ENCODE measurements around the gene RBAK. TPM values are rescaled to one million over a fixed set of nuclear protein-coding genes. Genes with fewer than 3 reads are reported as not detected.
"Not testable (repeated sequence)": the region's sequence is repeated elsewhere in the genome, so short reads cannot be mapped to it uniquely, and the experiment has no call there.

Gene RBAK
- total RNA-seq, 6 donors from 2014 or later: 5.3 to 18.5 (median 8.9) TPM

- DNase-seq: no peak
- Histone ChIP-seq H3K27ac (no peak overlapping the region), H3K27me3 (no peaks in the 10 kb centered on the region), H3K36me3 (peaks cover 39 to 68% (median 60%) of the 10 kb centered on the region in 4 donors), H3K4me3 (no peak overlapping the region), H3K4me1 (no peaks in the 10 kb centered on the region), H3K9me3 (peaks cover 90 to 97% (median 91%) of the 10 kb centered on the region in 4 donors)
- TF ChIP-seq POLR2A (IDR thresholded peaks at IDR 0.05) (no peak), POLR2AphosphoS5 (IDR thresholded peaks at IDR 0.05) (no peak), EP300 (IDR thresholded peaks at IDR 0.05) (no peak), CTCF (IDR thresholded peaks at IDR 0.05) (no peak)
- ATAC-seq (ENCODE audit: low FRiP score in 2 of 2): no peak
- WGBS, 2 donors: 97 to 98% methylated on average over 2 of the region's 2 CpGs
Observed at GRCh38 chr7:5063698-5064097, 18.0 kb downstream of the RBAK start.

DNA sequence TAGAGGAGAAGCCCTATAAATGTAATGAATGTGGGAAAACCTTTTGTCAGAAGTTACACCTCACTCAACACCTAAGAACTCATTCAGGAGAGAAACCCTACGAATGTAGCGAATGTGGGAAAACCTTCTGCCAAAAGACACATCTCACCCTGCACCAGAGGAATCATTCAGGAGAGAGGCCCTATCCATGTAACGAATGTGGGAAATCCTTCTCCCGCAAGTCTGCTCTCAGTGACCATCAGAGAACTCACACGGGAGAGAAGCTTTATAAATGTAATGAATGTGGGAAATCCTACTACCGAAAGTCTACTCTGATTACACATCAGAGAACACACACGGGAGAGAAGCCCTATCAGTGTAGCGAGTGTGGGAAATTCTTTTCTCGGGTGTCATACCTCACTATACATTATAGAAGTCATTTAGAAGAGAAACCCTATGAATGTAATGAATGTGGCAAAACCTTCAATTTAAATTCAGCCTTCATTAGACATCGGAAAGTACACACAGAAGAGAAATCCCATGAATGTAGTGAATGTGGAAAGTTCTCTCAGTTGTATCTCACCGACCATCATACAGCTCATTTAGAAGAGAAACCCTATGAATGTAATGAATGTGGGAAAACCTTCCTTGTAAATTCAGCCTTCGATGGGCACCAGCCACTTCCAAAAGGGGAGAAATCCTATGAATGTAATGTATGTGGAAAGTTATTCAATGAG is 18.9 kb downstream of the RBAK start:
- TF ChIP-seq POLR2A (IDR thresholded peaks at IDR 0.05) (no peak), CTCF (IDR thresholded peaks at IDR 0.05) (no peak), POLR2AphosphoS5 (IDR thresholded peaks at IDR 0.05) (no peak), EP300 (IDR thresholded peaks at IDR 0.05) (no peak)
- Histone ChIP-seq H3K27ac (no peak overlapping the region), H3K4me3 (no peak overlapping the region), H3K36me3 (peaks cover 33 to 60% (median 53%) of the 10 kb centered on the region in 4 donors), H3K9me3 (peaks cover 87 to 99% (median 95%) of the 10 kb centered on the region in 4 donors), H3K4me1 (no peaks in the 10 kb centered on the region), H3K27me3 (no peaks in the 10 kb centered on the region)
- 81 to 97% methylated on average over 12 of the region's 12 CpGs for WGBS, 2 donors
- ATAC-seq (ENCODE audit: low FRiP score in 2 of 2) (no peak), DNase-seq (no peak)

- Histone ChIP-seq H3K4me1 (no peaks in the 10 kb centered on the region), H3K27ac (no peak overlapping the region), H3K27me3 (no peaks in the 10 kb centered on the region), H3K9me3 (peaks cover 91 to 100% (median 95%) of the 10 kb centered on the region in 4 donors), H3K4me3 (no peak overlapping the region), H3K36me3 (peaks cover 28 to 55% (median 48%) of the 10 kb centered on the region in 4 donors)
- 97% methylated on average over 5 of the region's 5 CpGs for WGBS, 2 donors
- TF ChIP-seq POLR2AphosphoS5 (IDR thresholded peaks at IDR 0.05): no peak
- TF ChIP-seq EP300 (IDR thresholded peaks at IDR 0.05): no peak
- TF ChIP-seq POLR2A (IDR thresholded peaks at IDR 0.05): no peak
- no peak for TF ChIP-seq CTCF (IDR thresholded peaks at IDR 0.05)
- DNase-seq: no peak
- ATAC-seq (ENCODE audit: low FRiP score in 2 of 2): no peak
Observed at GRCh38 chr7:5065107-5065407, 19.4 kb downstream of the RBAK start.

- 88 to 96% methylated on average over 4 of the region's 4 CpGs for WGBS, 2 donors
- DNase-seq: no peak
- Histone ChIP-seq H3K27me3 (peaks cover 0 to 7% (median 2%) of the 10 kb centered on the region in 4 donors), H3K4me3 (no peak overlapping the region), H3K9me3 (peaks cover 69 to 86% (median 76%) of the 10 kb centered on the region in 4 donors), H3K36me3 (peaks cover 10 to 20% (median 13%) of the 10 kb centered on the region in 4 donors), H3K4me1 (peaks cover 0 to 6% (median 3%) of the 10 kb centered on the region in 4 donors), H3K27ac (no peak overlapping the region)
- ATAC-seq (ENCODE audit: low FRiP score in 2 of 2): no peak
- TF ChIP-seq EP300 (IDR thresholded peaks at IDR 0.05) (no peak), POLR2AphosphoS5 (IDR thresholded peaks at IDR 0.05) (no peak), POLR2A (IDR thresholded peaks at IDR 0.05) (no peak), CTCF (IDR thresholded peaks at IDR 0.05) (no peak)
Observed at GRCh38 chr7:5068521-5068920, 22.9 kb downstream of the RBAK start.

GRCh38 chr7:5070206-5070605 is 24.5 kb downstream of the RBAK start:
- no peak for ATAC-seq (ENCODE audit: low FRiP score in 2 of 2)
- TF ChIP-seq POLR2A (IDR thresholded peaks at IDR 0.05) (no peak), CTCF (IDR thresholded peaks at IDR 0.05) (no peak), POLR2AphosphoS5 (IDR thresholded peaks at IDR 0.05) (no peak), EP300 (IDR thresholded peaks at IDR 0.05) (no peak)

GRCh38 chr7:5075187-5075586 is 29.5 kb downstream of the RBAK start:
- H3K27me3 ChIP-seq; H3K4me1 ChIP-seq; H3K27ac ChIP-seq; H3K36me3 ChIP-seq; ATAC-seq (ENCODE audit: low FRiP score in 2 of 2); DNase-seq; H3K4me3 ChIP-seq: not testable (repeated sequence)
- whole genome bisulfite sequencing, 2 donors: 88 to 91% methylated on average over 11 of the region's 11 CpGs
- peaks cover 8 to 21% (median 13%) of the 10 kb centered on the region in 4 donors for H3K9me3 ChIP-seq

More at GRCh38 chr7:5070206-5070605, 24.5 kb downstream of the RBAK start:
- H3K36me3 ChIP-seq: peaks cover 0 to 3% (median 0%) of the 10 kb centered on the region in 4 donors
- H3K4me3 ChIP-seq: no peak overlapping the region
- H3K4me1 ChIP-seq: peaks cover 0 to 6% (median 3%) of the 10 kb centered on the region in 4 donors
- peaks cover 0 to 7% (median 2%) of the 10 kb centered on the region in 4 donors for H3K27me3 ChIP-seq
- H3K9me3 ChIP-seq: peaks cover 52 to 69% (median 60%) of the 10 kb centered on the region in 4 donors
- no peak overlapping the region for H3K27ac ChIP-seq
- WGBS, 2 donors: 96% methylated on average over 4 of the region's 4 CpGs
- DNase-seq: no peak

All from upper lobe of left lung (tissue), 6 donors.